GM21786 (cell line): ENCODE results near the gene PRR15L.

Experiments
- ATAC-seq: cut with Tn5 transposase; IDR thresholded peaks from one replicate; pipeline ENCODE4 v1.9.1; 2021; ENCODE audit not compliant: unreplicated experiment

PRR15L gene

GRCh38 chr17:47905221-47905733 is 52.4 kb downstream of the PRR15L start:
- no peak for ATAC-seq

GRCh38 chr17:47902039-47902744 is 55.5 kb downstream of the PRR15L start:
- no peak for ATAC-seq
